ENCODE measurements around the gene CUL4A. TPM values are rescaled to one million over a fixed set of nuclear protein-coding genes. Genes with fewer than 3 reads are reported as not detected.

The CUL4A gene
- total and polyA plus RNA-seq, 3 experiments from 2014 or later = 67.4 to 87.3 (median 82.5) TPM

GRCh38 chr13:113210833-113211232, 1.4 kb downstream of the CUL4A start:
- Histone ChIP-seq H3K27me3 (ENCODE audit: insufficient read depth, low read length, poor library complexity, severe bottlenecking) (no peaks in the 10 kb centered on the region), H3K36me3 (ENCODE audit: insufficient read depth, low read length) (no peaks in the 10 kb centered on the region), H3K9me3 (ENCODE audit: low read length) (no peaks in the 10 kb centered on the region), H3K4me1 (ENCODE audit: insufficient read depth, low read length) (peaks cover 69% of the 10 kb centered on the region), H3K27ac (ENCODE audit: low read depth, low read length) (no peak overlapping the region), H3K4me3 (ENCODE audit: low read length) (no peak overlapping the region)
- peaks cover 6 to 45% (median 10%) of the 10 kb centered on the region in 3 donors for H3K36me3 Mint-ChIP-seq
- peak overlapping the region in 7 of 8 donors; percentile 1 to 90 (median 69) for H3K27ac Mint-ChIP-seq
- ChIA-PET CTCF (no interaction called here), POLR2A (no interaction called here)
- no peaks in the 10 kb centered on the region for H3K27me3 Mint-ChIP-seq
- no peak for DNase-seq
- peaks cover 21 to 41% (median 21%) of the 10 kb centered on the region in 3 donors for H3K4me1 Mint-ChIP-seq
- no peaks in the 10 kb centered on the region for H3K9me3 Mint-ChIP-seq
- H3K4me3 Mint-ChIP-seq = peak overlapping the region; percentile 70 to 88 (median 87)

- Mint-ChIP-seq H3K4me1 (peaks cover 12 to 32% (median 12%) of the 10 kb centered on the region in 3 donors), H3K27ac (peak overlapping the region in 6 of 8 donors; percentile 34 to 86 (median 76)), H3K9me3 (no peaks in the 10 kb centered on the region), H3K27me3 (no peaks in the 10 kb centered on the region), H3K36me3 (peaks cover 6 to 38% (median 10%) of the 10 kb centered on the region in 3 donors), H3K4me3 (peak overlapping the region; percentile 55 to 87 (median 70))
- DNase-seq = no peak
- POLR2A ChIA-PET = no interaction called here
- H3K27me3 ChIP-seq (ENCODE audit: insufficient read depth, low read length, poor library complexity, severe bottlenecking) = no peaks in the 10 kb centered on the region
- no peak overlapping the region for H3K27ac ChIP-seq (ENCODE audit: low read depth, low read length)
- CTCF ChIA-PET = no interaction called here
- H3K4me3 ChIP-seq (ENCODE audit: low read length) = no peak overlapping the region
- peaks cover 69% of the 10 kb centered on the region for H3K4me1 ChIP-seq (ENCODE audit: insufficient read depth, low read length)
- H3K9me3 ChIP-seq (ENCODE audit: low read length) = no peaks in the 10 kb centered on the region
- H3K36me3 ChIP-seq (ENCODE audit: insufficient read depth, low read length) = no peaks in the 10 kb centered on the region
Observed at GRCh38 chr13:113211774-113212173, 2.4 kb downstream of the CUL4A start.

- Histone ChIP-seq H3K36me3 (ENCODE audit: insufficient read depth, low read length) (no peaks in the 10 kb centered on the region), H3K27me3 (ENCODE audit: insufficient read depth, low read length, poor library complexity, severe bottlenecking) (no peaks in the 10 kb centered on the region), H3K27ac (ENCODE audit: low read depth, low read length) (no peak overlapping the region), H3K4me3 (ENCODE audit: low read length) (no peak overlapping the region), H3K4me1 (ENCODE audit: insufficient read depth, low read length) (peaks cover 46% of the 10 kb centered on the region), H3K9me3 (ENCODE audit: low read length) (no peaks in the 10 kb centered on the region)
- DNase-seq = no peak
- ChIA-PET POLR2A (no interaction called here), CTCF (no interaction called here)
- H3K9me3 Mint-ChIP-seq = no peaks in the 10 kb centered on the region
- H3K4me1 Mint-ChIP-seq = peaks cover 14 to 29% (median 25%) of the 10 kb centered on the region in 3 donors
- peak overlapping the region in 1 of 7 donors; percentile 24 for H3K4me3 Mint-ChIP-seq
- peak overlapping the region in 2 of 8 donors; percentile 44 to 65 for H3K27ac Mint-ChIP-seq
- peaks cover 6 to 45% (median 15%) of the 10 kb centered on the region in 3 donors for H3K36me3 Mint-ChIP-seq
- no peaks in the 10 kb centered on the region for H3K27me3 Mint-ChIP-seq
Observed at GRCh38 chr13:113216254-113217048, 7.0 kb downstream of the CUL4A start.

- H3K27ac ChIP-seq (ENCODE audit: low read depth, low read length) = no peak overlapping the region
- POLR2A ChIA-PET = no interaction called here
- DNase-seq = no peak
- Mint-ChIP-seq H3K4me3 (no peak overlapping the region), H3K36me3 (peaks cover 0 to 47% (median 13%) of the 10 kb centered on the region in 3 donors), H3K9me3 (no peaks in the 10 kb centered on the region), H3K27me3 (no peaks in the 10 kb centered on the region), H3K4me1 (peaks cover 27 to 39% (median 28%) of the 10 kb centered on the region in 3 donors), H3K27ac (peak overlapping the region in 2 of 8 donors; percentile 43 to 80)
- CTCF ChIA-PET = no interaction called here
- H3K4me1 ChIP-seq (ENCODE audit: insufficient read depth, low read length) = peaks cover 34% of the 10 kb centered on the region
- no peaks in the 10 kb centered on the region for H3K27me3 ChIP-seq (ENCODE audit: insufficient read depth, low read length, poor library complexity, severe bottlenecking)
- no peaks in the 10 kb centered on the region for H3K36me3 ChIP-seq (ENCODE audit: insufficient read depth, low read length)
- no peaks in the 10 kb centered on the region for H3K9me3 ChIP-seq (ENCODE audit: low read length)
- H3K4me3 ChIP-seq (ENCODE audit: low read length) = no peak overlapping the region
Observed at GRCh38 chr13:113218586-113218985, 9.2 kb downstream of the CUL4A start.

- Mint-ChIP-seq H3K27ac (no peak overlapping the region), H3K4me1 (peaks cover 27 to 42% (median 28%) of the 10 kb centered on the region in 3 donors), H3K4me3 (no peak overlapping the region), H3K36me3 (peaks cover 0 to 50% (median 15%) of the 10 kb centered on the region in 3 donors), H3K9me3 (no peaks in the 10 kb centered on the region), H3K27me3 (no peaks in the 10 kb centered on the region)
- H3K9me3 ChIP-seq (ENCODE audit: low read length) = no peaks in the 10 kb centered on the region
- peak overlapping the region; percentile 43 for H3K27ac ChIP-seq (ENCODE audit: low read depth, low read length)
- ChIA-PET POLR2A (no interaction called here), CTCF (no interaction called here)
- H3K27me3 ChIP-seq (ENCODE audit: insufficient read depth, low read length, poor library complexity, severe bottlenecking) = no peaks in the 10 kb centered on the region
- DNase-seq = no peak
- H3K4me1 ChIP-seq (ENCODE audit: insufficient read depth, low read length) = peaks cover 26% of the 10 kb centered on the region
- H3K4me3 ChIP-seq (ENCODE audit: low read length) = no peak overlapping the region
- H3K36me3 ChIP-seq (ENCODE audit: insufficient read depth, low read length) = no peaks in the 10 kb centered on the region
Observed at GRCh38 chr13:113219256-113219940, 10.0 kb downstream of the CUL4A start.

- DNase-seq = no peak
- peaks cover 18% of the 10 kb centered on the region for H3K4me1 ChIP-seq (ENCODE audit: insufficient read depth, low read length)
- Mint-ChIP-seq H3K27me3 (no peaks in the 10 kb centered on the region), H3K4me3 (no peak overlapping the region), H3K36me3 (peaks cover 0 to 58% (median 17%) of the 10 kb centered on the region in 3 donors), H3K4me1 (peaks cover 28 to 42% (median 29%) of the 10 kb centered on the region in 3 donors), H3K9me3 (no peaks in the 10 kb centered on the region), H3K27ac (peak overlapping the region in 3 of 8 donors; percentile 34 to 60 (median 46))
- POLR2A ChIA-PET = no interaction called here
- peak overlapping the region; percentile 43 for H3K27ac ChIP-seq (ENCODE audit: low read depth, low read length)
- H3K36me3 ChIP-seq (ENCODE audit: insufficient read depth, low read length) = peaks cover 4% of the 10 kb centered on the region
- CTCF ChIA-PET = no interaction called here
- no peaks in the 10 kb centered on the region for H3K9me3 ChIP-seq (ENCODE audit: low read length)
- H3K27me3 ChIP-seq (ENCODE audit: insufficient read depth, low read length, poor library complexity, severe bottlenecking) = no peaks in the 10 kb centered on the region
- H3K4me3 ChIP-seq (ENCODE audit: low read length) = no peak overlapping the region
Observed at GRCh38 chr13:113220141-113220598, 10.8 kb downstream of the CUL4A start.

- H3K4me3 Mint-ChIP-seq = no peak overlapping the region
- ChIA-PET POLR2A (no interaction called here), CTCF (no interaction called here)
- Histone ChIP-seq H3K27me3 (ENCODE audit: insufficient read depth, low read length, poor library complexity, severe bottlenecking) (no peaks in the 10 kb centered on the region), H3K36me3 (ENCODE audit: insufficient read depth, low read length) (peaks cover 11% of the 10 kb centered on the region), H3K27ac (ENCODE audit: low read depth, low read length) (no peak overlapping the region), H3K4me3 (ENCODE audit: low read length) (no peak overlapping the region), H3K4me1 (ENCODE audit: insufficient read depth, low read length) (peaks cover 11% of the 10 kb centered on the region), H3K9me3 (ENCODE audit: low read length) (no peaks in the 10 kb centered on the region)
- peaks cover 0 to 65% (median 17%) of the 10 kb centered on the region in 3 donors for H3K36me3 Mint-ChIP-seq
- DNase-seq = peak in 1 of 5 donors; percentile 55
- peaks cover 28 to 42% (median 29%) of the 10 kb centered on the region in 3 donors for H3K4me1 Mint-ChIP-seq
- H3K27me3 Mint-ChIP-seq = no peaks in the 10 kb centered on the region
- peak overlapping the region in 2 of 8 donors; percentile 27 to 41 for H3K27ac Mint-ChIP-seq
- H3K9me3 Mint-ChIP-seq = no peaks in the 10 kb centered on the region
Observed at GRCh38 chr13:113220877-113221276, 11.5 kb downstream of the CUL4A start.

- Histone ChIP-seq H3K27me3 (ENCODE audit: insufficient read depth, low read length, poor library complexity, severe bottlenecking) (no peaks in the 10 kb centered on the region), H3K4me1 (ENCODE audit: insufficient read depth, low read length) (no peaks in the 10 kb centered on the region), H3K9me3 (ENCODE audit: low read length) (no peaks in the 10 kb centered on the region), H3K36me3 (ENCODE audit: insufficient read depth, low read length) (peaks cover 30% of the 10 kb centered on the region), H3K4me3 (ENCODE audit: low read length) (no peak overlapping the region), H3K27ac (ENCODE audit: low read depth, low read length) (no peak overlapping the region)
- POLR2A ChIA-PET = no interaction called here
- no peak overlapping the region for H3K4me3 Mint-ChIP-seq
- peaks cover 0 to 85% (median 25%) of the 10 kb centered on the region in 3 donors for H3K36me3 Mint-ChIP-seq
- DNase-seq = no peak
- H3K4me1 Mint-ChIP-seq = peaks cover 29 to 47% (median 34%) of the 10 kb centered on the region in 3 donors
- no peaks in the 10 kb centered on the region for H3K9me3 Mint-ChIP-seq
- CTCF ChIA-PET = no interaction called here
- no peaks in the 10 kb centered on the region for H3K27me3 Mint-ChIP-seq
- peak overlapping the region in 4 of 8 donors; percentile 2 to 64 (median 22) for H3K27ac Mint-ChIP-seq
Observed at GRCh38 chr13:113223070-113223469, 13.7 kb downstream of the CUL4A start.

Data from CD8-positive, alpha-beta memory T cell (primary cell).